ENCODE results near the gene STEAP3. TPM values are rescaled to one million over a fixed set of nuclear protein-coding genes. Genes with fewer than 3 reads are reported as not detected.

STEAP3 gene
- total RNA-seq, 4 donors from 2014 or later: 10.1 to 21.7 (median 10.6) TPM

DNA sequence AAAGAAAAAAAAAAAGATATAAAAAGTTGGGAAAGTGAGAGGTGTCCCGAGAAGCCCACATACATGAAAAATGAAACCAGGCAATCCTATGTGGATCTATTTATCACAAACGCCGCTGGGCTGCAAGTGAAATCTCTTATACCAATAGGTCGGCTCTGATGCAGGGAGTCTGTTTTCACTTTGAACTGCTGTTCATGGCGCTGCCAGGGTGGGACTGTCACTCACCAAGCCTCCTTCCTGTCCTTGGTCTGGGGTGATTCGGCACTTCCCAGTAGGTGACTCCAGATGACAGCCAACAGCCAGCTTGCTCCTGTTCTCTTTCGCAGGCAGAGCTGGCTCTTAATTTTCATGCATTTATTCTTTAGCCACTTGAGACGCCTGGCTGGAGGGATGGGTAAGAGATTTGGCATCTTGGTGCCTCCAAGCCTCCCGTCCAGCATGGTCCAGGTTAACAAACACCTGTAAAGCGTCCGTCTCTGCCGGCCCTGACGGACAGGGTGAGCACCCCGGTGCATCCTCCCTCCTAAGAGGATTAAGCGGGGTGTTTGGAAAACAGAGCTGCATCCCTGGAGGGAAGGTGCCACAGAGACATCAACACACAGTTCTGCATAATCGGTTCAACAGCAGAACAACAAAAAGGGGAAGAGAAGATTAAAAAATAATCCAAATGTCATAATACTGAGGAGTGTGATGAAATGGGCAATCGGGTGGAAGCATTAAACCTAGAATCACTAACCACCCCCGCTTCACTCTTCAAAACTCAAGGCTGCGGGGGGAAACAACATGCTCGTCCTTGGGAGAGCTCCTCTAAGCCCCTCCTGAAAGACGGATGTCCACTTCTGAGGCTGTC, 58.7 kb downstream of the STEAP3 start:
- Histone ChIP-seq H3K27me3 (no peaks in the 10 kb centered on the region), H3K4me1 (peaks cover 14 to 15% of the 10 kb centered on the region in 2 donors), H3K36me3 (no peaks in the 10 kb centered on the region), H3K9me3 (no peaks in the 10 kb centered on the region), H3K27ac (peak overlapping the region; percentile 77 to 90 (median 83)), H3K4me3 (no peak overlapping the region)
- ATAC-seq (no peak), DNase-seq (no peak)
- in situ Hi-C loops (cut with MboI; ENCODE audit: low sequenced_read_pairs in 4 of 4) (no loop called here), intact Hi-C loops (cut with DNase I; ENCODE audit: low total_unique reads) (no loop called here)
- TF ChIP-seq, protein P1, sequence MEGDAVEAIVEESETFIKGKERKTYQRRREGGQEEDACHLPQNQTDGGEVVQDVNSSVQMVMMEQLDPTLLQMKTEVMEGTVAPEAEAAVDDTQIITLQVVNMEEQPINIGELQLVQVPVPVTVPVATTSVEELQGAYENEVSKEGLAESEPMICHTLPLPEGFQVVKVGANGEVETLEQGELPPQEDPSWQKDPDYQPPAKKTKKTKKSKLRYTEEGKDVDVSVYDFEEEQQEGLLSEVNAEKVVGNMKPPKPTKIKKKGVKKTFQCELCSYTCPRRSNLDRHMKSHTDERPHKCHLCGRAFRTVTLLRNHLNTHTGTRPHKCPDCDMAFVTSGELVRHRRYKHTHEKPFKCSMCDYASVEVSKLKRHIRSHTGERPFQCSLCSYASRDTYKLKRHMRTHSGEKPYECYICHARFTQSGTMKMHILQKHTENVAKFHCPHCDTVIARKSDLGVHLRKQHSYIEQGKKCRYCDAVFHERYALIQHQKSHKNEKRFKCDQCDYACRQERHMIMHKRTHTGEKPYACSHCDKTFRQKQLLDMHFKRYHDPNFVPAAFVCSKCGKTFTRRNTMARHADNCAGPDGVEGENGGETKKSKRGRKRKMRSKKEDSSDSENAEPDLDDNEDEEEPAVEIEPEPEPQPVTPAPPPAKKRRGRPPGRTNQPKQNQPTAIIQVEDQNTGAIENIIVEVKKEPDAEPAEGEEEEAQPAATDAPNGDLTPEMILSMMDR (IDR thresholded peaks at IDR 0.05 in 4 of 5, conservative IDR thresholded peaks at IDR 0.05 in 1 of 5): no peak
- TF ChIP-seq POLR2A (IDR thresholded peaks at IDR 0.05): no peak

DNA sequence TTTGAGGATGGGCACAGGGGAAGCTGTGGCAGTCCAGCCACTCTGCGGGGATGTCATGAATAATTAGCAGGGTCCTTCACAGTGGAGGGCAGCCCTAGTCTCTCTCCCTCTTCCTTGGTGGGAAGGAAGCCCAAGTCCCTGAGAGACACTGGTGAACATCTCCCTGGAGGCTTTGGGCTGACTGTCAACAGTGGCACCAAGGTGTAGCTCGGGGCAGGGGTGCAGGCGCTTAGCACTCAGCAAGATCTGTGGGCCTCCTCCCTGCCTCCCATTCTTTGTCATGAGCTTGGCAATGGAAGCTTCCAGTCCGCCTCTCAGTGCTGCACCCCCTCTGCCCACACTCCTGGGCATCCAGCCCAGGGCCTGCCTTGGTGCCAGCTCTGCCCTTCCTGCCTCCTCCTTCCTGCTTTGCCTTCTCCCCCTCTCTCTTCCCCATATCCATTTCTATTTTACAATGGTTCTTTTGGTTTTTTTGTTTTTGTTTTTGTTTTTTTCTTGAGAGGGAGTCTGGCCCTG, 59.4 kb downstream of the STEAP3 start:
- Histone ChIP-seq H3K9me3 (no peaks in the 10 kb centered on the region), H3K4me1 (peaks cover 14 to 15% of the 10 kb centered on the region in 2 donors), H3K27me3 (no peaks in the 10 kb centered on the region), H3K27ac (peak overlapping the region; percentile 77 to 90 (median 83)), H3K4me3 (no peak overlapping the region), H3K36me3 (no peaks in the 10 kb centered on the region)
- DNase-seq (peak in 1 of 2 donors; percentile 45), ATAC-seq (no peak)
- TF ChIP-seq POLR2A (IDR thresholded peaks at IDR 0.05): no peak
- TF ChIP-seq, protein P1 (IDR thresholded peaks at IDR 0.05 in 4 of 5, conservative IDR thresholded peaks at IDR 0.05 in 1 of 5): no peak
- intact Hi-C loops (cut with DNase I; ENCODE audit: low total_unique reads): no loop called here
- in situ Hi-C loops (cut with MboI; ENCODE audit: low sequenced_read_pairs in 4 of 4): no loop called here

DNA sequence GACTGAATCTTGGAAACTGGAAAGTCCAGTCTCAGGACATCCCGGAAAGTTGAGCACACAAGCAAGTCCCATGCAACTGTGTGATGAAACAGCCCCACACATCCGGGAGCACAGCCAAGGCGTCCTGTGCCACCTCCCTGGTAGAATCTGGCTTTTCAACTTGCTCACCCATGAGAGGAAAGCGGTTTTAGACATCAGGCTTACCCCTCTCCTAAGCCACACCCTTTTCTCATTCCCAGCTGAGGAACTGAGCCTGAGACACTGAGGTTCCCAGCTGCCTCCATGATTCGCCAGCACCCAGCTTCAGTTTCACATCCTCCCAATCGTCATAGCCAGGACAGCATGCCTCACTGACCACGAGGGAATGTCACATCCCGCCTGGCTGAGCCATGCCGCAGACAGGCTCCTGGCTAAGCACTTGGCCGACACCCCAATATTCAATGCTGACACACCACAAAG, 60.3 kb downstream of the STEAP3 start:
- Histone ChIP-seq H3K9me3 (no peaks in the 10 kb centered on the region), H3K4me3 (no peak overlapping the region), H3K27me3 (no peaks in the 10 kb centered on the region), H3K27ac (peak overlapping the region; percentile 77 to 90 (median 83)), H3K36me3 (no peaks in the 10 kb centered on the region), H3K4me1 (peaks cover 14 to 18% of the 10 kb centered on the region in 2 donors)
- in situ Hi-C loops (cut with MboI; ENCODE audit: low sequenced_read_pairs in 4 of 4) (no loop called here), intact Hi-C loops (cut with DNase I; ENCODE audit: low total_unique reads) (loop anchor here (1.0 to 2.0 kb wide), 3 partner anchors 10 to 61 kb away; partner anchors contain the start of gene STEAP3)
- peak; percentile 96 for ATAC-seq
- TF ChIP-seq POLR2A (IDR thresholded peaks at IDR 0.05): no peak
- TF ChIP-seq, protein P1 (IDR thresholded peaks at IDR 0.05 in 4 of 5, conservative IDR thresholded peaks at IDR 0.05 in 1 of 5): no peak
- DNase-seq: peak; percentile 94 to 97

DNA sequence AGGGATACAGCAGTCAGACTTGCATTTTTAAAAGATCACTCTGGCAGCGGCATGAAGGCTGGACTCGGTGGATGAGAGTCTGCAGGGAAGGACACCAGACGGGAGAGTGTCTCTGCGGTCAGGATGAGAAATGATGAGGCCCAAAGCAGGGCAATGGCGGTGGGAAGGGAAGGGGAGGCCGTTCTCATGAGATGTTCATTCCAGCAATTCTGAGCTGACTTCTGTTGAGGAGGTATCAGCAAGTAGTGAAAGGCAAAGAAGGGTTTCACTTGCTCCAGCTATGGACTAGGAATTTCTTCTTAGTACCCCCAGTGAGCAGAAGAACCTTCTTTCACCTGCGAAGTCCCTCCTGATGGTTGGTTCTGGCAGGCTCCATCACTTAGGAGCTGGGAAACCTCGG, 63.0 kb downstream of the STEAP3 start:
- Histone ChIP-seq H3K27ac (no peak overlapping the region), H3K9me3 (no peaks in the 10 kb centered on the region), H3K36me3 (no peaks in the 10 kb centered on the region), H3K27me3 (no peaks in the 10 kb centered on the region), H3K4me1 (peaks cover 14 to 26% of the 10 kb centered on the region in 2 donors), H3K4me3 (no peak overlapping the region)
- intact Hi-C loops (cut with DNase I; ENCODE audit: low total_unique reads) (no loop called here), in situ Hi-C loops (cut with MboI; ENCODE audit: low sequenced_read_pairs in 4 of 4) (no loop called here)
- TF ChIP-seq, protein P1 (IDR thresholded peaks at IDR 0.05 in 4 of 5, conservative IDR thresholded peaks at IDR 0.05 in 1 of 5): no peak
- no peak for TF ChIP-seq POLR2A (IDR thresholded peaks at IDR 0.05)
- ATAC-seq (no peak), DNase-seq (no peak)
